AG09319 (cell line): ENCODE data around the gene SLC22A14.

Experiments
- DNase-seq: peaks from one replicate; pipeline ENCODE4 v3.0.0-alpha.2; 2010; ENCODE audit warnings: low read depth; ENCODE audit errors: extremely low read depth
- CTCF ChIP-seq: IDR thresholded peaks from 2 replicates; pipeline ENCODE4 v1.5.1; 2011; ENCODE audit warnings: low read depth, mild to moderate bottlenecking, inconsistent platforms, low read length, moderate library complexity

The SLC22A14 gene

DNA sequence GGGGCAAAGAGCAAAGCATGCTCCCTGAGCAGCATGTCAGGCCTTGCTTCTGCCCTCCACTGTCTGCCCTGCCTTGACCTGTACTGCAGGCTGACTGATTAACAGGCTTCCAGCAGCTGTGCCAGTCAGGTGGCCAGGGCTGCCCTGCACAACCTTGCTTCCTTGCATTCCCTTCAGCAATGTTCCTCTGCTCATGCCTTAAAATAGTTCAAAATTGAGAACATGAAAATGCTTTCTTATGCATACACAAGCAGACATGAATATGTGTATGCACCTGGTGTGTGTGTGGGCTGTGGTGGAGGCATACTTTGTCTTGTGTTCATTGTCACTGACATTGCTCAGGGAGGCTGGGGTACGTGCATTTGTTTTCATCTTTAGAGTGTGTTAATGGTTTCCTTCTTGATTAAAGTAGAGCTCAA lies 17.7 kb upstream of the SLC22A14 start:
- no peak for TF ChIP-seq CTCF
- no peak for DNase-seq

DNA sequence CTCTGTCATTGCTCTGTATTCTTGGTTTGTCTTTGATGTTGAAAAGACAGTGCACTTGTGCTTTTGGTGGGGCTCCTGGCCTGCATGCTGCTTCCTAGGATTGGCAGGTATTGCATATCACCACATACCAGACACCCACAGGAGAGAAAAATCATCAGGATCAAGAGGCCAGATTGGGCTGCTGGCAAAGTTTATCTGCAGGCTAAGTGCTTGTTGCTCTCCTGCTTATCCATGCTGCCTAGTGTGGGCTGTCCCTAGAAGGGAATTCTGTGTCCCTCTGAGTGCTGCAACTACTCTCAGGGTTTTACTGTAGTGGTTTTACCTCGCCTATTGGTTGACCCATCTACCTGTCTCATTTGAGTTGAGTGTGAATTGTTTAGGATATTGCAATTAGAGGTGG lies 17.3 kb upstream of the SLC22A14 start:
- DNase-seq, result no peak
- no peak for TF ChIP-seq CTCF

DNA sequence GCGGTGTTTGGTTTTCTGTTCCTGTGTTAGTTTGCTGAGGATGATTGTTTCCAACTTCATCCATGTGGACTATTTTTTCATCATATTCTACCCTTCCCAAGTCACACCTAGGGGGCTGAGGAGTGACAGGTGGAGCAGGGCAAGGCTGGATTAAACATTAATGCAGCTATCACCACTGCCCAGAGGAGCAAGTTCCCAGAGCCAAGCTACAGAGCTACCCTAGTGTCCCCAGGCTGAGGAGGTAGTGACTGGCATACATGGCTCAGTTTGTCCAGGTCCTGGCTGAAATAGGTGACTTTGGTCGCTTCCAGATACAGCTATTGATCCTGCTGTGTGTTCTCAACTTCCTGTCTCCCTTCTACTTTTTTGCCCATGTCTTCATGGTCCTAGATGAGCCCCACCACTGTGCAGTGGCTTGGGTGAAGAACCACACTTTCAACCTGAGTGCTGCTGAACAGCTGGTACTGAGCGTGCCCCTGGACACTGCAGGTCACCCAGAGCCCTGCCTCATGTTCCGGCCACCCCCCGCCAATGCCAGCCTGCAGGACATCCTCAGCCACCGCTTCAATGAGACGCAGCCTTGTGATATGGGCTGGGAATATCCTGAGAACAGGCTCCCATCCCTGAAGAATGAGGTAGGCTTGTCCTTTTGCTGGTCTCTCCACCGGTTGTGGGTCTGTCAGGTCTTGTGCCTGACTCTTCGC lies 16.3 kb upstream of the SLC22A14 start, which contains the start of gene SLC22A13:
Gene SLC22A13, plus strand, starts transcription at position 209 of the 704 bp plus-strand sequence. Its CDS starts 49 bp downstream, at position 258.
- no peak for TF ChIP-seq CTCF
- no peak for DNase-seq

- DNase-seq, result no peak
- TF ChIP-seq CTCF, result no peak
Measured at GRCh38 chr3:38266810-38267209, 15.3 kb upstream of the SLC22A14 start.

DNA sequence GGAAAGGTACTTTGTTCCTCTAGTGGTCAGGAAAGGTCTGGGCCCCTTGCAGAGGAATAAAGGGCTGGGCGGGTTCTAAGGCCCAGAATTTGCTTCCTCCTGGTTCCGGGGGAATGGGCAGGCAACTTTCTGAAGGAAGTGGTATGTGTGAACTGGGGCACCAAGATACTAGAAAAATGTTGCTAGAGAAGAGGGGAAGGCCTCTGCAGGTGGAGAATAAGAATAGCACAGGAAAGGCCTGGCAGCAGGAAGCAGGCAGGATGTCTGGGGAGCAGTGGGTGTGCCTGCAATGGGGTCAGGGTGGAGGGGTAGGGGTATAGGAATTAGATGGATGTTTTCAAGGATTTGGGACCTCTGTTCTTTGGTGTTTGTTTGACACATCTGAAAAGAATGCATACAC lies 14.4 kb upstream of the SLC22A14 start:
- no peak for DNase-seq
- TF ChIP-seq CTCF, result no peak

DNA sequence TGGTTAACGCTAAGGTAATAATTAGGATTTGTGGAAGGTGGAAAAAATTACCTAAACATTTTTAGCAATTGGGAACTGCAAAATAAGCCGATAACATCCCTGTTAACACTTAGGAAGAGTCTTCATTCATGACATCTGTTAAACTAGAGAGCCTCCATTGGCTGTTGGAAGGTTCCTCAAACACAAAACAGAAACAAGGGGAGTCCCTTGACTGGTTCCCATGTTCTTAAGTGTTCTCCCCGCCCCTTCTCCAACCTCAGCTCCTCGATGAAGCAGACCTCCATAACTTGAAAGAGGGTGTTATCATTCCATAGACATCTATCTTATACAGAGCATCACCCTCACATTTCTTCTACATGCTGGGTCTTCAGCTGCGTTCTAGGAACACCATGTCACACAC lies 14.0 kb upstream of the SLC22A14 start:
- no peak for TF ChIP-seq CTCF
- DNase-seq, result no peak

DNA sequence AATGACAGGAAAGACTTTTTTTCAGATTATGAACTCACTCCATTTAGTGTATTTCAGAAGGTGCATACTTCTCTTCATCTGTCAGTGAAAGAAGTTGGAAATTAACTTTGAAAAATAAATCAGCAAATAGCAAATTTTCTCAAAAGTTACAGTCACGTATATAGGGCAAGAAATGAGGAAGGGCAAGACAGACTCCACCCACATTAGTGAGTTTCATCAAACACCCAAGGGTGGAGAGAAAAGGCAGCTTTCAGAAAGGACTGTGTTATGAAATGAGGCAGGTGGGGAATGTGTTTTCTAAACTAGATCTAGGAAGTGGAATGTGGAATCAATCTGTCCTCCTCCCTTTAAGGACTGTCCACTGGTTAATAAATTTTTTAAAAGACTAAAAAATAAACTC lies 13.6 kb upstream of the SLC22A14 start:
- DNase-seq, result no peak
- TF ChIP-seq CTCF, result no peak
